ENCODE results near the gene SOX13. TPM values are rescaled to one million over a fixed set of nuclear protein-coding genes. Genes with fewer than 3 reads are reported as not detected.
A peak's percentile ranks its signal among the peaks of the same experiment; 100 is the strongest.

The SOX13 gene
- total RNA-seq, 4 donors from 2014 or later = 12.1 to 34.1 (median 33.4) TPM

DNA sequence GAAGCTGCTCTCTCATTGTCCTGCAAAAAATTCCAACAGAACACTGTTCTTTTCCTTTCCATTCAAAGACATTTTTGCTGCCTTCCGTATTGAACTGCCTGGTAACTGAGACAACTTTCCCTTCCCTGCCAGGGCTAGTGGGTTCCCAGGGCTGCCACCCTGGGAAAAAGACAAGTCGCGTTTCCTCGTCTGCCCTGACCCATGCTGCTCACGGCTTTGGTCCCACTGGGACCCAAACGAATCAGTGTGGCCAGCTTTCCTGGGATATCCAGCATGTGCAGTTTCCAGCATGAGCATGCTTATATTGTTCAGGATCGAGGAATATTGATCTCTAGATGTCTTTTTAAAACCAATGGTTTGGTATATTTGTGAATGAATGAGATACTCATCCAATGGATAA, 18.2 kb downstream of the SOX13 start:
- TF ChIP-seq EP300 (IDR thresholded peaks at IDR 0.05; ENCODE audit: low read depth) (no peak), POLR2AphosphoS5 (IDR thresholded peaks at IDR 0.05) (no peak), POLR2A (IDR thresholded peaks at IDR 0.05) (no peak)
- TF ChIP-seq, protein P1, sequence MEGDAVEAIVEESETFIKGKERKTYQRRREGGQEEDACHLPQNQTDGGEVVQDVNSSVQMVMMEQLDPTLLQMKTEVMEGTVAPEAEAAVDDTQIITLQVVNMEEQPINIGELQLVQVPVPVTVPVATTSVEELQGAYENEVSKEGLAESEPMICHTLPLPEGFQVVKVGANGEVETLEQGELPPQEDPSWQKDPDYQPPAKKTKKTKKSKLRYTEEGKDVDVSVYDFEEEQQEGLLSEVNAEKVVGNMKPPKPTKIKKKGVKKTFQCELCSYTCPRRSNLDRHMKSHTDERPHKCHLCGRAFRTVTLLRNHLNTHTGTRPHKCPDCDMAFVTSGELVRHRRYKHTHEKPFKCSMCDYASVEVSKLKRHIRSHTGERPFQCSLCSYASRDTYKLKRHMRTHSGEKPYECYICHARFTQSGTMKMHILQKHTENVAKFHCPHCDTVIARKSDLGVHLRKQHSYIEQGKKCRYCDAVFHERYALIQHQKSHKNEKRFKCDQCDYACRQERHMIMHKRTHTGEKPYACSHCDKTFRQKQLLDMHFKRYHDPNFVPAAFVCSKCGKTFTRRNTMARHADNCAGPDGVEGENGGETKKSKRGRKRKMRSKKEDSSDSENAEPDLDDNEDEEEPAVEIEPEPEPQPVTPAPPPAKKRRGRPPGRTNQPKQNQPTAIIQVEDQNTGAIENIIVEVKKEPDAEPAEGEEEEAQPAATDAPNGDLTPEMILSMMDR (IDR thresholded peaks at IDR 0.05) = no peak
- Histone ChIP-seq H3K4me1 (peaks cover 75 to 94% (median 78%) of the 10 kb centered on the region in 4 donors), H3K27ac (peak overlapping the region; percentile 88 to 93 (median 91))

DNA sequence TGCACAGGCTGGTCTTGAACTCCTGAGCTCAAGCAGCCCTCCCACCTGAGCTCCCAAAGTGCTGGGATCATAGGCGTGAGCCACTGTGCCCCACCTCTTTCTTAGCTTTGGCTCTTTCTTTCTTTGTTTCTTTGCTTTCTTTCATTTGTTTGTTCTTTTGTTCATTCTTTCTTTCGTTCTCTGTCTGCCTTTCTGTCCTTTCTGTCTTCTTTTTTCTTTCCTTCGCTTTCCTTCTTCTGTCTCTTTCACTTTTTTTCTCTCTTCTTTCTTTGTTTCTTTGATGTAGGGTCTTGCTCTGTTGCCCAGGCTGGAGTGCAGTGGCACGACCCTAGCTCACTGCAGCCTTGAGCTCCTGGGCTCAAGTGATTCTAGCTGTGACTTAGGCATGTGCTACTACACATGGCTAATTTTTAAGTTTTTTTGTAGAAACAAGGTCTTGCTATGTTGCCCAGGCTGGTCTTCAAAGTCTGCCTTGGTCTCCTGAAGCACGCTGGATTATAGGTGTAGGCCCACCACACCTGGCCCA, 18.9 kb downstream of the SOX13 start:
- H3K4me3 ChIP-seq = no peak overlapping the region
- DNase-seq = no peak
- no peaks in the 10 kb centered on the region for H3K27me3 ChIP-seq
- no peaks in the 10 kb centered on the region for H3K36me3 ChIP-seq
- WGBS, 2 donors (ENCODE audit: low coverage in 1 of 2) = 74 to 82% methylated on average over 4 to 5 of the region's 5 CpGs
- intact Hi-C loops (cut with DNase I; ENCODE audit: low total_unique reads) (no loop called here), in situ Hi-C loops (cut with MboI; ENCODE audit: low pct_ligation_motif_present in 1 of 4, low pct_unique_long_range_greater_than_20kb in 1 of 4, low sequenced_read_pairs in 3 of 4) (no loop called here)
- H3K27ac ChIP-seq = peak overlapping the region; percentile 77 to 88 (median 81)
- TF ChIP-seq, protein P1 (IDR thresholded peaks at IDR 0.05) = no peak
- no peak for TF ChIP-seq POLR2A (IDR thresholded peaks at IDR 0.05)
- TF ChIP-seq POLR2AphosphoS5 (IDR thresholded peaks at IDR 0.05) = no peak
- H3K4me1 ChIP-seq = peaks cover 70 to 86% (median 77%) of the 10 kb centered on the region in 4 donors
- no peaks in the 10 kb centered on the region for H3K9me3 ChIP-seq

More for the DNA sequence above, 18.2 kb downstream of the SOX13 start:
- Histone ChIP-seq H3K4me3 (no peak overlapping the region), H3K36me3 (no peaks in the 10 kb centered on the region), H3K27me3 (no peaks in the 10 kb centered on the region), H3K9me3 (no peaks in the 10 kb centered on the region)
- 71% methylated on average over 7 of the region's 7 CpGs; no CpG with 5 or more reads in 1 of the 2 donors for WGBS, 2 donors (ENCODE audit: low coverage in 1 of 2)
- intact Hi-C loops (cut with DNase I; ENCODE audit: low total_unique reads) (no loop called here), in situ Hi-C loops (cut with MboI; ENCODE audit: low pct_ligation_motif_present in 1 of 4, low pct_unique_long_range_greater_than_20kb in 1 of 4, low sequenced_read_pairs in 3 of 4) (no loop called here)
- no peak for DNase-seq

DNA sequence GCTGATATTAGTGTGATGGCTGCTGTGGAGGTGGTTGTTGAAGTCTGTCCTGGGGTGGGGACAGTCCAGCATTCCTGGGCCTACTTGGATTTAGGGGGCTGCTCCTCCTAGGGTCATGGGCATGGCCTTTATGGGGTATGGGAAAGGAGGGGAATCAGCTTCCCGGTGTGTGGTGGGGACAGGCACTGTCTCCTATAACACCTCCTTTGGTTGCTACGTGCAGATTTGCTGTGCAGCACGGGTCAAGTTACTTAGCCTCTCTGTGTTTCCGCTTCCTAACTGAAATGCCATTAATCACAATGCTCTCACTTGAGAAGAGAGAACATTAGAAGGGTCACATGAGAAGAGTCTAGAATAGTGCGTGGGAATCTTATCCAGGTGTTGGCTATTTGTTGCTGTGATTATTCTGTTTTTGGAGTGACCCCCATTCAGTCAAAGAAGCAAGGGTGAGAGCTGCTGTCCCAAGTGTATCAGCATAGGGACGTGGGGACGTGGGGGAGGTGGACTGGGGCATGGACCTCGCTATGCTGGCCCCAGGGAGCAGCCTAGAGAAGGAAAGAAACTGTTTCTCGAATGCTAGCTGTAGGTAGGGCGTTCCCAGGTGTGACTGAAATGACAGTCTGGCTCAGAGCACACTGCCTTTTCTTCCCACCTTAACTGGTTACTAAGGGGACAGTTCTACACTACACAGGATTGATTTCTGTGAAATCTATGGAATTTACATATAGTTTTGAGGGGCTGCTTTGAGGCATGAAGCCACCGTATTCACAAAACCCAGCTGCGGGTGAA, 19.9 kb downstream of the SOX13 start:
- Histone ChIP-seq H3K4me1 (peaks cover 60 to 77% (median 67%) of the 10 kb centered on the region in 4 donors), H3K9me3 (no peaks in the 10 kb centered on the region), H3K27me3 (no peaks in the 10 kb centered on the region), H3K36me3 (no peaks in the 10 kb centered on the region), H3K4me3 (no peak overlapping the region), H3K27ac (peak overlapping the region; percentile 77 to 88 (median 81))
- TF ChIP-seq POLR2A (IDR thresholded peaks at IDR 0.05) = no peak
- no peak for TF ChIP-seq EP300 (IDR thresholded peaks at IDR 0.05; ENCODE audit: low read depth)
- TF ChIP-seq, protein P1 (IDR thresholded peaks at IDR 0.05) = no peak
- no peak for TF ChIP-seq POLR2AphosphoS5 (IDR thresholded peaks at IDR 0.05)
- 67 to 72% methylated on average over 6 to 12 of the region's 12 CpGs for WGBS, 2 donors (ENCODE audit: low coverage in 1 of 2)
- intact Hi-C loops (cut with DNase I; ENCODE audit: low total_unique reads) (no loop called here), in situ Hi-C loops (cut with MboI; ENCODE audit: low pct_ligation_motif_present in 1 of 4, low pct_unique_long_range_greater_than_20kb in 1 of 4, low sequenced_read_pairs in 3 of 4) (no loop called here)
- DNase-seq = peak; percentile 49

DNA sequence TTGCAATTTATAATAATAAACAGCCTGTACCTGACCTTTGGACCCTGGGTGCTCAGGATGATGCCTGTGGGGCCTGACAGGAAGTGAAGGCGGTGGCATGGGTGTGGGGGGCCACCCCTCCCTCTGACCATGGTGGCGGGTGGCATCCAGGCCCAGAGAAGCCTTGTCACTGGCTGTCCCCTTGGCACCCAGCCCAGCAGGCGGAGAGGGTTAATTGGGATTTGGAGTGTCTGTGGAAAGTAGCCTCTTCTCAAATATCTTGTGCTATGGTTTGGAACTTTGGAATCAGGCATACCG, 20.5 kb downstream of the SOX13 start:
- TF ChIP-seq, protein P1 (IDR thresholded peaks at IDR 0.05) = no peak
- no peak for TF ChIP-seq EP300 (IDR thresholded peaks at IDR 0.05; ENCODE audit: low read depth)
- peak in 2 of 3 donors; percentile 21 to 49 for TF ChIP-seq POLR2AphosphoS5 (IDR thresholded peaks at IDR 0.05)
- in situ Hi-C loops (cut with MboI; ENCODE audit: low pct_ligation_motif_present in 1 of 4, low pct_unique_long_range_greater_than_20kb in 1 of 4, low sequenced_read_pairs in 3 of 4) (no loop called here), intact Hi-C loops (cut with DNase I; ENCODE audit: low total_unique reads) (no loop called here)
- Histone ChIP-seq H3K36me3 (no peaks in the 10 kb centered on the region), H3K4me3 (no peak overlapping the region), H3K27me3 (no peaks in the 10 kb centered on the region), H3K27ac (peak overlapping the region; percentile 77 to 88 (median 81)), H3K4me1 (peaks cover 57 to 71% (median 62%) of the 10 kb centered on the region in 4 donors), H3K9me3 (no peaks in the 10 kb centered on the region)
- peak; percentile 87 for DNase-seq
- WGBS, 2 donors (ENCODE audit: low coverage in 1 of 2) = 42% methylated on average over 4 of the region's 4 CpGs; no CpG with 5 or more reads in 1 of the 2 donors

All from transverse colon (tissue), 4 donors.